Gastroesophageal sphincter (tissue), 4 donors: ENCODE results near the gene IL17B. TPM values are rescaled to one million over a fixed set of nuclear protein-coding genes. Genes with fewer than 3 reads are reported as not detected.

Source experiments
- ATAC-seq: fragments of 150-250 bp; one replicate; pipeline ENCODE4 v1.9.1; 2016; ENCODE audit warnings: mild to moderate bottlenecking, moderate library complexity
- H3K27ac ChIP-seq, 4 donors: fragments of 200-600 bp; sonication (generic) in 3 of 4; 1 replicate in 3 of 4; 2 replicates in 1 of 4; pipeline ENCODE4 v1.5.1; 2016 to 2019
- H3K27me3 ChIP-seq: fragments of 200-600 bp; sonication (generic); one replicate; pipeline ENCODE4 v1.5.1; 2019
- H3K36me3 ChIP-seq, 2 donors: fragments of 200-600 bp; sonication (generic); one replicate each; pipeline ENCODE4 v1.5.1; 2019; ENCODE audit warnings: control low read depth in 1 of 2
- H3K4me1 ChIP-seq, 3 donors: fragments of 200-600 bp; sonication (generic); 1 replicate in 2 of 3; 2 replicates in 1 of 3; pipeline ENCODE4 v1.5.1; 2016 to 2019; ENCODE audit warnings: control low read depth in 2 of 3
- H3K4me3 ChIP-seq, 2 donors: fragments of 200-600 bp; sonication (generic); one replicate each; pipeline ENCODE4 v1.5.1; 2019; ENCODE audit warnings: mild to moderate bottlenecking in 1 of 2, moderate library complexity in 1 of 2
- H3K9me3 ChIP-seq, 3 donors: fragments of 200-600 bp; sonication (generic); one replicate each; pipeline ENCODE4 v1.5.1; 2017 to 2019; ENCODE audit warnings: control low read depth in 2 of 3
- CTCF ChIP-seq, 4 experiments: fragments of 200-600 bp in 2 of 4; fragments of 450-650 bp in 2 of 4; sonication (generic) in 1 of 4; IDR thresholded peaks; one replicate each; pipeline ENCODE4 v1.5.1; 2017 to 2019; ENCODE audit warnings: antibody characterized with exemption in 4 of 4, mild to moderate bottlenecking in 2 of 4, moderate library complexity in 2 of 4
- EP300 ChIP-seq: sonication (generic); formaldehyde crosslinking; IDR thresholded peaks from one replicate; pipeline ENCODE4 v1.6.1; 2017; ENCODE audit warnings: antibody characterized with exemption, mild to moderate bottlenecking
- POLR2A ChIP-seq, 2 donors: fragments of 450-650 bp; IDR thresholded peaks; one replicate each; pipeline ENCODE4 v1.6.1; 2017; ENCODE audit warnings: antibody characterized with exemption in 2 of 2, mild to moderate bottlenecking in 2 of 2, moderate library complexity in 1 of 2
- POLR2AphosphoS5 ChIP-seq: sonication (generic); formaldehyde crosslinking; IDR thresholded peaks from one replicate; pipeline ENCODE4 v1.6.1; 2017; ENCODE audit warnings: antibody characterized with exemption
- WGBS, 2 donors: methylation state at CpG; one replicate each; pipeline ENCODE4 v1.1.5; 2018; ENCODE audit warnings: low coverage in 1 of 2; 5-methylcytosine and 5-hydroxymethylcytosine counted together
- total RNA-seq, 4 donors: library from RNA; depleted of rRNA; stranded (reverse); fragments of >200 nt; gene quantifications; one replicate each; pipeline ENCODE4 v1.1.0, GENCODE V29; 2016

The IL17B gene
- total RNA-seq, 4 donors from 2014 or later, result 2.3 to 7.2 (median 4.0) TPM

- H3K36me3 ChIP-seq, result peaks cover 4 to 68% of the 10 kb centered on the region in 2 donors
- 88 to 94% methylated on average over 4 of the region's 4 CpGs for WGBS, 2 donors
- H3K27ac ChIP-seq, result no peak overlapping the region
- no peaks in the 10 kb centered on the region for H3K27me3 ChIP-seq
- H3K4me3 ChIP-seq, result no peak overlapping the region
- TF ChIP-seq CTCF (IDR thresholded peaks at IDR 0.05) (no peak), POLR2A (IDR thresholded peaks at IDR 0.05) (no peak), POLR2AphosphoS5 (no peak), EP300 (no peak)
- ATAC-seq, result no peak
- H3K9me3 ChIP-seq, result no peaks in the 10 kb centered on the region
- peaks cover 0 to 38% (median 3%) of the 10 kb centered on the region in 3 donors for H3K4me1 ChIP-seq
These were observed 29.7 kb downstream of the IL17B start for GRCh38 chr5:149349382-149349781.

GRCh38 chr5:149348518-149348917, 30.6 kb downstream of the IL17B start:
- no peak overlapping the region for H3K4me3 ChIP-seq
- peaks cover 0 to 42% (median 3%) of the 10 kb centered on the region in 3 donors for H3K4me1 ChIP-seq
- no peaks in the 10 kb centered on the region for H3K9me3 ChIP-seq
- H3K27me3 ChIP-seq, result no peaks in the 10 kb centered on the region
- no peak overlapping the region for H3K27ac ChIP-seq
- H3K36me3 ChIP-seq, result peaks cover 4 to 60% of the 10 kb centered on the region in 2 donors
- TF ChIP-seq POLR2AphosphoS5 (no peak), POLR2A (IDR thresholded peaks at IDR 0.05) (no peak), CTCF (IDR thresholded peaks at IDR 0.05) (no peak), EP300 (no peak)
- 88 to 100% methylated on average over 1 of the region's 1 CpG for WGBS, 2 donors
- no peak for ATAC-seq

GRCh38 chr5:149345892-149346222, 33.2 kb downstream of the IL17B start:
- no peaks in the 10 kb centered on the region for H3K27me3 ChIP-seq
- no peaks in the 10 kb centered on the region for H3K9me3 ChIP-seq
- TF ChIP-seq EP300 (no peak), POLR2A (IDR thresholded peaks at IDR 0.05) (no peak), CTCF (IDR thresholded peaks at IDR 0.05) (no peak), POLR2AphosphoS5 (no peak)
- H3K27ac ChIP-seq, result peak overlapping the region; percentile 10 to 88 (median 85)
- 1 to 7% methylated on average over 5 to 11 of the region's 11 CpGs for WGBS, 2 donors
- H3K36me3 ChIP-seq, result peaks cover 4 to 40% of the 10 kb centered on the region in 2 donors
- H3K4me1 ChIP-seq, result peaks cover 0 to 42% (median 3%) of the 10 kb centered on the region in 3 donors
- peak overlapping the region; percentile 68 to 70 for H3K4me3 ChIP-seq
- no peak for ATAC-seq

- no peak for TF ChIP-seq EP300
- TF ChIP-seq POLR2A (IDR thresholded peaks at IDR 0.05), result peak; percentile 14 to 49
- TF ChIP-seq POLR2AphosphoS5, result peak; percentile 80
- TF ChIP-seq CTCF (IDR thresholded peaks at IDR 0.05), result peak in 1 of 4 experiments; percentile 17
- Histone ChIP-seq H3K27ac (peak within 1 kb of the TSS; percentile 41 to 88 (median 85)), H3K36me3 (peaks cover 4 to 39% of the 10 kb centered on the region in 2 donors), H3K4me3 (peak within 1 kb of the TSS; percentile 68 to 70), H3K4me1 (peaks cover 0 to 42% (median 3%) of the 10 kb centered on the region in 3 donors), H3K27me3 (no peaks in the 10 kb centered on the region), H3K9me3 (no peaks in the 10 kb centered on the region)
- ATAC-seq, result peak; percentile 98
- 1% methylated on average over 10 of the region's 54 CpGs; no CpG with 5 or more reads in 1 of the 2 donors for WGBS, 2 donors
These were observed 33.8 kb downstream of the IL17B start, which contains the start of gene GRPEL2 for GRCh38 chr5:149345147-149345891. Gene GRPEL2, plus strand, starts transcription at chr5:149345499. Its CDS starts 41 bp downstream, at chr5:149345540.

GRCh38 chr5:149344151-149344550, 34.9 kb downstream of the IL17B start:
- Histone ChIP-seq H3K4me1 (peaks cover 0 to 42% (median 3%) of the 10 kb centered on the region in 3 donors), H3K36me3 (peaks cover 1 to 37% of the 10 kb centered on the region in 2 donors), H3K4me3 (no peak overlapping the region), H3K27me3 (no peaks in the 10 kb centered on the region), H3K27ac (peak overlapping the region in 1 of 4 donors; percentile 82), H3K9me3 (no peaks in the 10 kb centered on the region)
- TF ChIP-seq POLR2A (IDR thresholded peaks at IDR 0.05), result no peak
- TF ChIP-seq EP300, result no peak
- no peak for TF ChIP-seq POLR2AphosphoS5
- no peak for TF ChIP-seq CTCF (IDR thresholded peaks at IDR 0.05)
- no CpG with 5 or more reads among the region's 2 CpGs for WGBS, 2 donors
- ATAC-seq, result no peak
